ENCODE results near the gene PHACTR3.

DNA sequence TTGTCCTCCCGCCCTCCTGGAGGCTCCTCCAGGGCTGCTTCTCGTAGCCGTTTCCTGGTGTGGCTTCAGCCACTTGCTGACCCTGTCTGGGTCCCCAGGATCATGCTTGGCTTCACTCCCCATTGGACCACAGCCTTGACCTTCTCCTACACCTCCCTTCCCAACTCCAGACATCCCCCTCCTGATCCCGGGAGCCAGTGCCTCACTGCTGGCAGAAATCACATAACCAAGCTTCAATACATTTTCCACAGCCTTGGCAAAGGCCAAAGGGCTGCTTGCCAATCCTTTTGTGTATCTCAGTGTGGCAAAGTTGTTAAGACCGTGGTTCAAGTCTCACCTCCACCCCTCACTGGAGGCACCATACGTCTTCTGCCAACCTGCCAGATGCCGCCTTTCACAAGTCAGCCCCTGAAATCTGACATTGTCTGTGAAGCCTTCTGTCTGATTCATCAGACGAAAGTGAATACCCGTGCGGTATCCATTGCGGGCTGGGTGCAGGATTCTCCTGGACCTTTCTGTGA lies 60.1 kb downstream of the PHACTR3 start:
- TF ChIP-seq, protein P1, sequence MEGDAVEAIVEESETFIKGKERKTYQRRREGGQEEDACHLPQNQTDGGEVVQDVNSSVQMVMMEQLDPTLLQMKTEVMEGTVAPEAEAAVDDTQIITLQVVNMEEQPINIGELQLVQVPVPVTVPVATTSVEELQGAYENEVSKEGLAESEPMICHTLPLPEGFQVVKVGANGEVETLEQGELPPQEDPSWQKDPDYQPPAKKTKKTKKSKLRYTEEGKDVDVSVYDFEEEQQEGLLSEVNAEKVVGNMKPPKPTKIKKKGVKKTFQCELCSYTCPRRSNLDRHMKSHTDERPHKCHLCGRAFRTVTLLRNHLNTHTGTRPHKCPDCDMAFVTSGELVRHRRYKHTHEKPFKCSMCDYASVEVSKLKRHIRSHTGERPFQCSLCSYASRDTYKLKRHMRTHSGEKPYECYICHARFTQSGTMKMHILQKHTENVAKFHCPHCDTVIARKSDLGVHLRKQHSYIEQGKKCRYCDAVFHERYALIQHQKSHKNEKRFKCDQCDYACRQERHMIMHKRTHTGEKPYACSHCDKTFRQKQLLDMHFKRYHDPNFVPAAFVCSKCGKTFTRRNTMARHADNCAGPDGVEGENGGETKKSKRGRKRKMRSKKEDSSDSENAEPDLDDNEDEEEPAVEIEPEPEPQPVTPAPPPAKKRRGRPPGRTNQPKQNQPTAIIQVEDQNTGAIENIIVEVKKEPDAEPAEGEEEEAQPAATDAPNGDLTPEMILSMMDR (IDR thresholded peaks at IDR 0.05) = no peak
- TF ChIP-seq ZFX (IDR thresholded peaks at IDR 0.05; ENCODE audit: borderline replicate concordance) = no peak
